PFSK-1 (cell line): Measurements from ENCODE around the gene JHY.

Experiments used
- POLR2AphosphoS5 ChIP-seq: IDR thresholded peaks from 2 replicates; pipeline ENCODE4 v1.6.1; 2012; ENCODE audit warnings: low read depth, mild to moderate bottlenecking, control low read depth, low read length, moderate library complexity
- REST ChIP-seq, 2 experiments: IDR thresholded peaks; 2 replicates each; pipeline versions ENCODE4 v1.6.1 to v1.8.0; 2011 to 2012; ENCODE audit warnings: low read depth in 2 of 2, low read length in 2 of 2, control low read depth in 1 of 2, inconsistent platforms in 1 of 2, mild to moderate bottlenecking in 1 of 2, moderate library complexity in 1 of 2; ENCODE audit not compliant: insufficient read depth in 1 of 2

- TF ChIP-seq REST (IDR thresholded peaks at IDR 0.05; ENCODE audit: insufficient read depth in 1 of 2, low read depth in 2 of 2, low read length in 2 of 2) (no peak), POLR2AphosphoS5 (no peak)
Observed at GRCh38 chr11:122863704-122864326, 18.7 kb upstream of the JHY start.
